Activated CD4-positive, alpha-beta T cell treated with anti-CD3 and anti-CD28 coated beads, Interleukin-2, amount 50 U/mL, for 16 hours (primary cell): ENCODE data around the gene NR2C2.
A peak's percentile ranks its signal among the peaks of the same experiment; 100 is the strongest.

Experiments used
- DNase-seq: peaks from one replicate; pipeline ENCODE4 v3.0.0-alpha.2; 2020

The NR2C2 gene

GRCh38 chr3:15032650-15033049, 85.3 kb downstream of the NR2C2 start:
- DNase-seq = no peak

DNA sequence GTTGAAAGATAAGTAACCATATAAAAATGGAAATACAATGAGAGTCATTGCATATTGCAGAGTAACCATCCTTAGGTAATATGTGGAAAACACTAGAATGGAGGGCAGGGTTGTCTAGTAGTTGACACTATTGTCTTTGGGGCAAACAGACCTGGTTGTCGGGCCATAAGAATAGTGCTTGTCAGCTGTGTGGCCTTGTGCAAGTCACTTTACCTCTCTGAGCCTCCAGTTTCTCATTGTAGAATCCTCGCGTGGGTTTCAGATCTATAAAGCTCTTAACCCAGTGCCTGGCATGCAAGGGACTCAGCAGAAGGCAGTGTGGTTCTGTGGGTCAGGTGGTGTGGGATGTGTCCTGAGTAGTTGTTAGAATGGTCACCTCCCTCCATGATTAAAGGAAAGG, 85.7 kb downstream of the NR2C2 start:
- DNase-seq = no peak

DNA sequence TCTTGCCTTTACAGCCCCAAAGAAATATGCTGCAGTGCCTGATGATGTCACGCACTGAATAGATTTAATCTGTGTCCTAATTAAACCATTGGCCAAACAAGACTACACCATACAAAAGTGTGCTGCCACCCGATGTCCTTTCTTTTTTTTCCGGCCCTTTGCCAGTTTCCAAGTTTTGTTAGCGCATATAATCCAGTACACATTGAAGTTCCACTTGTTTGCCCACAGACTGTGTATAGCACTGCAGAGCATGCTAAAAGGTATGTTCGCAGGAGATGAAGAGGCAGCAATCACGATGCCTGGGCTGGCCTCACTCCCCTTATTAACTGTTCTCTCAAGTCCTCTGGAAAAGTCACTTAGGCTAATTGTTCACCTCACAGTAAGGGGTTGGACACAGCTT, 90.9 kb downstream of the NR2C2 start:
- DNase-seq = no peak

DNA sequence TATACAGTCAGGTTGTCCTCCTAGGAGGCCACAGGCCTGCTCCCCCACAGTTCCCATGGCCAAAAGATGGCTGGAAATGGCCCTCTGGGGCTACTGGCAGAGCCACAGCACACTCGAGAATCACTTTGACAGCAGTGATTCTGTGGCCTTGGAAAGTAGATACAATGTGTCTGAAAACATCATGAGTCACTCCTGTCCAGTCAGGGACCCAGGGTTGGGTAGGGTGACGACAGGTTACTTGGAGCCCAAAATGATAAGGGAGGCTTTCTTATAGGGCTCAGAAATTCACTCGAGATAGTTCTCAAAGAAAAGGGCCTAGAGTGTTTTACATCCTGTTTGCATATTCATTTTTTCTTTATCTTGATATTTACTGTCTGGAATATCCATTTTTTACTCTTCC, 93.5 kb downstream of the NR2C2 start:
- no peak for DNase-seq

- DNase-seq = no peak
Measured at GRCh38 chr3:15041950-15042349, 94.6 kb downstream of the NR2C2 start.

GRCh38 chr3:15042936-15043335, 95.6 kb downstream of the NR2C2 start:
- DNase-seq = no peak

DNA sequence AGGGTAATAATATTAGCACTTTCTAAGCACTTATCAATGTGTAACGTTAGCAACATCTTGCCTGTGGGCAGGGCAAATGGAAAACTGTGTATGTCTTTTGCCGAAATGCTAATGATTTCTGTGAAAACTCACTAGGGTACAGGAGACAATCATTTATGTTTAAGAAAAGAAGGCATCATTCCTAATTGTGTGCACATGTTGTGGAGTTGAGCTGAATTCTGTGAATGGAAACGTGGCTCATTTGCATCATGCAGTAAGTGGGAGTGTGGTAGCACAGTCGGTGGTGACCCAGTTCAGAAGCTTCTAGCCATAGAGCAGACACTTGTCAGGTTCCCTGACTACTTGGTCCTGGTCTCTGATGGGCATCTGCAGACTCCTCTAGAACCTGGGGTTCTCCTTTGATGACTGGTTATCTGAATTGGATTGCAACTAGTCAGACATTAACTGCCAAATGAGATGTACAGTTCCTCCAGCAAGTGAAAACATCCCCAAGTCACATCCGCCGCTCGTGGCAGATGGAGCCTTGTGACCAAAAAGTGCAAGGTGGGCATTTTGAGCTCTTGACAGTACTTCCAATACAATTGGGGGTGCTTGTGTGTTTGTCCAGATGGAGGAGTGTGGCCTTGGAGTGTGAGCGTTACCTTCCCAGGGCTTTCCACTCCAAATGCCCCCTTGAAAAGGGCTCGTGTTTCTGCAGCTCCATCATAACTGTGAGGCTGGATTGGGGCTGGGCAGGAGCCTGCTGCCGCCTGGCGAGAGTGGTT, 96.2 kb downstream of the NR2C2 start:
- no peak for DNase-seq

- no peak for DNase-seq
Measured at GRCh38 chr3:15044326-15044725, 96.9 kb downstream of the NR2C2 start.

- no peak for DNase-seq
Measured at GRCh38 chr3:15045667-15046066, 98.3 kb downstream of the NR2C2 start.

DNA sequence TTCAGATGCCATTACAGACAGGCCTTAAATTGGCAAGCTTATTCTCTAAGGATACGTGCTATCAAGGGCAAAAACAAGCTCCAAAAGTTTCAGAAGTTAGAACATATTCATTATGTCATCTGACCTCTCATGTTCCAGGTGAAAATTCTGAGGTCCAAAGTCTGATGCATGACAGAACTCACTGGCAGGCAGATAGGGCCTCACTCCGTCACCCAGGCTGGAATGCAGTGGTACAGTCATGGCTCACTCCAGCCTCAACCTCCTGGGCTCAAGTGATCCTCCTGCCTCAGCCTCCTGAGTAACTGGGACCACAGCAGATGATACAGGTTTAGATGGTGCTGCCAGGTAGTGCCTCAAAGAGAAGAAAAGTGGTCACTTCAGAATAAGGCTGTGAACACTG, 102.2 kb downstream of the NR2C2 start:
- DNase-seq = no peak

GRCh38 chr3:15050405-15051092, 103.2 kb downstream of the NR2C2 start:
- DNase-seq = no peak

DNA sequence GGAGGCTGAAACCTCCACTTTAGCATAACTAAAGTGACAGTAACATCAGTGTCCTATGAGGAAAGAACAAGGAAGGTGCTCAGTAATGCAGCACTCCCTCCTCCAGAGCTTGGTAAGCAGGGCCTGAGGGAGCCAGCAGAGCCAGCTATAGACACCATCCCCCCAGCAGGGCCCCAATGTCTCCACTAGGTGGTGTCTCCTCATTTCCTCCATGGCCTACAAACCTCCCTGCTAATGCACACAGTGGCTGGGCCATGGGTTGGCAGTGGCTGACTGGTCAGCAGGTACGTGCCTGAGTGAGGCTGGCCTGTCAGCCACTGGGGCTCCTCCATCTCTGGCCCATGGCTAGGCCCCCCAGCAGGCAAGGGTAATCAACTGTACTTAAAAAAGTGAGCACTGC, 104.1 kb downstream of the NR2C2 start:
- peak; percentile 56 for DNase-seq

DNA sequence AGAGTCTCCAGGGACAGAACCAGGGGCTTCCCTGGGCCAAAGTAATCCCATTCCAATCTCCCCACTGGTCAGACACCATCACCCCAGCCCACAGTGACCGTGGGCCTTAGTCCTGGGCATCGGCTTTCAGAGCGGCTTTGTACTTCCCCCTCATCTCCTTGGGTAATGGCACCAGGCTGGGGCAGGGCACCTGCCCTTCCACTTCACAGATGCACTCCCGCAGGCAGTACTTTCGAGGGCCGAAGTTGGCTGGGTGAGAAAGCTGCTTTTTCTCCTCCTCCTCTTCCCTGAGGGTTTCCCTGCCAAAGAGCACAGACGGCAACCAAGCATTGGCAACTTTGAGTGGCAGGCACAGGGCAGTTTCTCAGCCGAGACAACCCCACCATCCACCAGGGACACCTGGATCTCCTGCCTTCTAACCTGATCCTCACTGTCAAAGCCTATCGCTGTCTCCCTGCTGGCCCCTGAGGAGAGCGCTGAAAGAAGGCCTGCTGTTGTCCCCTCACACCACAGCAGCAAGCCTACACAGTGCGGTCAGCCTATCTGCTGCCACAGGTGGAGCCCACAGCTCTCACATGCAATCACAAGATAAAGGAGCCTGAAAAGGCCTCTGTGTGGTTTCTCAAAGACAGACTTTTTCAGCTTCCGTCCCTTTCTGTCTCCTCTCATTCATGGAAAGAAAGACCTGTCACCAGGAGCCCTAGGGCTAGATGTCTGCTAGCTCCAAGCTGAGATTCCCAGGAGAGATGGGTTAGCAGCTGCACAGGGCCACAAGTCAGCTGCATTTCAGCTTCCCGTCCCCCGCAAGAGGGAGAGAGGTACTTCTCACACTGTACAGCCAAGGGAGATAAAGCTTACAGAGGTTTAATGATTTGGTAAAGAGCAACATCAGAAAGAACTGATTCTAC, 105.2 kb downstream of the NR2C2 start:
- DNase-seq = no peak

DNA sequence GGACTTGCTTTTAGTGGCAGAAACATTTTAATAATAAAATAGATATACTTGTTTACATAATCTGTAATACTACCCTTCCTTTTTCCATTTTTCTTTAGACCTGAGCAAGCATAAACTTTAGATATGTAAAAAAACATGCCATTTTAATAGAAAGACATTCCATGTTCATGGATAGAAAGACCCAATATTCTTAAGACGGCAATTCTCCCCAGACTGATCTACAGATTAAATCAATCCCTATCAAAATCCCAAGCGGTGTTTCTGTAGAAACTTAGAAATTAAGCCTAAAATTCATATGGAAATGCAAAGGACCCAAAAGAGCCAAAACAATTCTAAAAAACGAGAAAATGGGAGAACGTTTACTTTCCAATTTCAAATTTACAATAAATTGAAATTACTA, 106.2 kb downstream of the NR2C2 start:
- DNase-seq = no peak

GRCh38 chr3:15055019-15055557, 107.7 kb downstream of the NR2C2 start:
- peak; percentile 63 for DNase-seq

DNA sequence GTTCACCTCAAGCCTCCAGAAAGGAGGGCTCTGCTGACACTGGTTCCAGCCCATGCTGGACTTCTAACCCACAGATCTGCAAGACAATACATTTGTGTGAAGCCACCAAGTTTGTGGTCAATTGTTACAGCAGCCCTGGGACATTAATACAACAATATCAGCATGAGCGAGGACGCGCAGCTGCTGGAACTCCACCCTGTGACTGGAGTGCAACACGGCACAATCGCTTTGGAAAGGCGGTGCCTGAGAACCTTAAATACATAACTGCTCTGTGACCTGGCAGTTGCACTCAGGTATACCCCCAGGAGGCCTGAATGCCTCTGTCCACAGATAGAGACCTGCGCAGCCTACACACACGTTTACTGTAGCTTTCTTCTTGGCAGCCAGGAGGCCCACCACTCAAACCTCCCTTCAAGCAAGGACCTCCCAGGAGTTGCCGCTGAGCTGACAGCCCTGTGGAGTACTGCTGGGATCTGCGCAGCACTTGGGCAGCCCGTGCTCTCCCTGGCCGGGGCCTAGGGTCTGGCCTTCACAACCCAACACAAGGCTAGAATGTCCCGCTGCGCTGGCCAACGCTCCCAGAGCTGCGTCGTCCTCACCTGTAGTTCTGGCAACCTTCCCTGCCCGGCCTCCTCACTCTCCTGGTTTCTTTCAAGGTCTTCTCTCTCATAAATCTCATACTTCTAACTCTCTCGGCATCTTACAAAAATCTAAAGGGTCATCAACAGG, 109.5 kb downstream of the NR2C2 start:
- DNase-seq = no peak

GRCh38 chr3:15060029-15060428, 112.6 kb downstream of the NR2C2 start:
- DNase-seq = no peak

GRCh38 chr3:15063238-15063637, 115.9 kb downstream of the NR2C2 start:
- DNase-seq = no peak

DNA sequence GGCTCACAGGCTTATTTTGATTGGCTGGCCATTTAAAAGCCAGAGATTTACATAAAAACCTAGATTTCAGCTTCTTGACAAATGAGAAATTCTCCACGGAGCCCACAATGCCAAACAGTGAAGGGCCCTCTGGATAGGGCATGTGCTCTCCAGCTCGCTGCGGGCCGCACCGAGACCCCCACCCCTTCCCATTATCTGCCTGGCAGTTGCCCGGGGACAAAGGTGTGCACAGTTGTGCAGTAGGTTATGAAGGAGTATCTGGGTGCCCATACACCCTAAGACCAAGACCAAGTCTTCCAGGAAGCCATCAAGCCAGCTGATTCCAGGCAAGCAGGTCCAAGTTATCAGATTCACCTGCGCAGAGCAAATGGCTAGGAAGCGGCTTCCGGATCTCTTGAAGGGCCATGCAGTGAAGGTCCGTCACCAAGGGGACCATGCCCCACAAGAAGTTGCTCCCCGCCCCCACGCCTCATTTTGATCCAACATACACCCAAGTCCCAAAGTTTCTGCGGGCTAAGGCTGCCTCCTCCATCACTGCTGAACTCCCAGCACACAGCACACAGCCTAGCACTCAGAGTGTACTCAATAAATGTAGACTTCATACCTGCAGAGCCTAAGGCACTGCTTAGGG, 116.4 kb downstream of the NR2C2 start:
- no peak for DNase-seq

DNA sequence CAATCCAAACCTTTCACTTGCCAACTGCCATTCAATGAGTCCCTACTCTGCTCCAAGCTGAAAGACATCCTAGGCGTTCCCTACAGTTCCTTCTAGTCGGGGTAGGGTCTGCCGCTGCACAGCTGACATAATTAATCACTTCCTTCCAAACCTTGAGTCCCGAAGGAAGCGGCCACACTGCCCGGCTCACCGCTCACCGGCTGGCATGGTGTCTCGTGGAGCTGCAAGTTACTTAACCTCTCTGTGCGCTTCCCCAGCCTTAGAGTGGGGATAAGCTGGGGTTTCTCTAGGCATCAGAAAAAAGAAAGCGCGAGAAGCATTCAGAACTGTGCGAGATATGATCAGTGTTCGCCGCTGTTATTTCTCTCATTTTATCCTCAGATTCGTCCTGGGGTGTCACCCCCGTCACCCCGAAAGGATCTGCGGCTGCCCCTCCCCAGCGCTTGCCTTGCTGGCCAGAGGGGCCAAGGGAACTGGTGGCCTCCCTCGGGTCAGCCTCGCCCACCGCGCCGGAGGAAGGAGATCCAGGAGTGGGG, 117.0 kb downstream of the NR2C2 start:
- DNase-seq = peak; percentile 19

GRCh38 chr3:15064835-15065549, 117.6 kb downstream of the NR2C2 start, which contains the start of gene MRPS25:
Gene MRPS25 (minus strand): TSS chr3:15065315. CDS start chr3:15065194, 121 bp downstream.
- DNase-seq = peak; percentile 92
